Stimulated activated CD4-positive, alpha-beta T cell treated with anti-CD3 and anti-CD28 coated beads, Interleukin-12 subunit alpha, Interleukin-12 subunit beta, amount 100 ng/mL, for 48 hours (primary cell): ENCODE measurements around the gene RAPGEF3.

Source experiments
- DNase-seq, 3 donors: peaks; one replicate each; pipeline ENCODE4 v3.0.0-alpha.2; 2020; ENCODE audit warnings: low read depth in 2 of 3, low spot score in 1 of 3

RAPGEF3 gene

GRCh38 chr12:47762850-47763465, 4.3 kb upstream of the RAPGEF3 start:
- no peak for DNase-seq

DNA sequence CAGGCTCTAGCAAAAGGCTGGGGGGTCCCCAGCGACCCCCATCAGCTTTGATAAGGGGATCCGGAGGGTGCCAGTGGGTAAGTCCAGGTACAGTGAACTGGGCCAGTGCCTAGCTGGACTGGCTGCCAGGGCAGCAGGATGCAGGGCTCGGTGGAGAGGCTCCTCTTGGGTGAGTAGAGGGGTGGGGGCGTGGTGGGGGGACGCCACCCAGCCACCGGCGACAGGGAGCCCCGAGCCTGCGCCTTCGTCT, 171 bp downstream of the RAPGEF3 start:
- DNase-seq, result no peak

DNA sequence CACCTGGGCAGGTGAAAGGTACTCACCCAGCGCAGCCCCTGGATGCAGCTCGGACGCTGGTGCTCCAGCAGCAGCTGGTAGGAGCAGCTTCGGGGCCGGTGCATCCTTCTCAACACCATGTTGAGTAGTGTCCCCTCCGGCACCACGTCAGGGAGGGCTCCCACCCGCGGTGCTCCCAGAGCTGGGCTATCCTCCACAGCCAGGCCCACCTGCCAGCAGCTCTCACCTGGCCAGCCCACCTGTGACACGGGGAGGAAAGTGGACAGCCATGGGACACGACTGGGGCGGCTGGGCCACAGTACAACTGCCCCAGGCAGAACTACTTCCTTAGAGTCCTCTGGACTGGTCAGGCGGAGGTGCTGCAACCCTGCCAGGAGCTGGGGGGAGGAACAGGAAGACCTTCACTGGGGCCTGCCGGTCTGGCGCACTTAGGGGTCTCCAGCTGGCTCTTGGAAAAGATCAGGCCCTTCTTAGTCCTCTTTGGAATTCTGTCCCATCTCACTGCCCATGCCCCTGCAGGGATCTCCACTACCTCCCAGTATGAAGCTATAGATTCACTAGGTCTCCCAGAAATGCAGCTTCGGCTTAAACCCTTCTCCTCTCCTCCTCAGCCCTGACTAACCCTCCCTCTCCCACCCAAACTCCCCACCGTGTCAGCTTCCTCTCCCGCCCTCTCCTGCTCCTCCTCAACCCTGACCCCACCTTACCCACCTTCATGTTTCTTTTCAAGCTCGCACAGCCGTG, 668 bp downstream of the RAPGEF3 start:
- no peak for DNase-seq

DNA sequence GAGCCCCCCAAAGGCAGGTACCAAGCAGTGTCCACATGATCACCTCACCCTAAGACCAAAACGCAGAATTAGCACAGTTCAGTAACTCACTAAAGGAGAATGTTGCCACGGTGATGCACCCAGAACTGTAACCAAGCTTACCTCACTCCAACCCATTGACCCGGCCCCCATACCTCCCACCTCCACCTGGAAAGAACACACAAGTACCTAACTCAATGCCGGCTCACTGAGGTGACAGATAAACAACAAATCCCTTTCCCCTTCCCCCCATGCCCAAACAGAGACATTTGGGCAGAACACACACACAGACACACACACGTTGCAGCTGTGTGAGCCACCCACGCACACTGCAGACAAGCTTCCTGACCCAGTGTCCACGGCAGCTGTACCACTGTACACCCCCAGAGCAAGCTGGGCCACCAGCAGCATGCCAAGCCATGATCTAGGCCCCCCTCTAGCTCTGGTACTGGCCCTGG, 1.3 kb downstream of the RAPGEF3 start:
- no peak for DNase-seq

DNA sequence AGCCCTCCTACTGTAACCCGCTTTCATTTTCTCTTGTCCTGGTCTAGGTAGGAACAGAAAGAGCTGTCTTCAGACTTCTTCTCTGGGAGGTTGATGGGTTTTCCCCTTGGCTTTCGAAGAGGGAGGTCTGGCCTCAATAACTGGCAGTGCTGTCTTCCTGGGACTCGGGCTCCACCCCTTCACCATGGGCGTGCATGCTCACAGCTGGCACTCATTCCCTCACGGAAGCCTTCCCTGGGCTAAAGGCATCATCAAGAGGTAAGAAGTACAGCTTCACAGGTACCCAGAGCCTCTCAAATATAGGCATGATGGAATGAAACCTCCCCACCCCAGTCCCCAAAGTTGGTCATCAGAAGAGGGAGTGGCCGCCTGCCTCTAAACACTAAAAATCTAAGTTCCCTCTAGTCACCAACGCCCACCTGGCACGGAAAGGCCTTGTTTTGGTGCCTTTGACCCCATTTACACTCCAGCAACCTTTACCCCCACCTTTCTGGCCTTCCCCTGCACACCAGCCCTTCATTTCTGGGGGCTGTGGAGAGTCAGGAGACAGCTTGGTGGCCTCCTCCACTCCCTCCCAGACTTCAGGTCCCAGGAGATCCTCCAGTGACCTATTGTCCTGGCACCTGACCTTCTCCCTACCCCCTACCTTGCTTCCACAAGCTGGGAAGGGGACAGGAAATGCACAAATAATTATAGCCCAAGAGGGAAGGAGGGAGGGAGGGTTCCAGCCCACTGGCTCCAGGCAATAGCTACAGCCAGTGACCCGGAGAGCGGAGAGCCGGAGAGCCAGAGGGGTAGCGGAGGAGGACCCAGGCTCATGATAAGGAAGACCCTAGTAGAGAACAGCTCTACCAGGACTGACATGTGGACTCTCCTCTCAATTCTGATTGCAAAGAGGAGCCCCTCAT, 2.8 kb downstream of the RAPGEF3 start:
- peak in 1 of 3 donors; percentile 33 for DNase-seq

DNA sequence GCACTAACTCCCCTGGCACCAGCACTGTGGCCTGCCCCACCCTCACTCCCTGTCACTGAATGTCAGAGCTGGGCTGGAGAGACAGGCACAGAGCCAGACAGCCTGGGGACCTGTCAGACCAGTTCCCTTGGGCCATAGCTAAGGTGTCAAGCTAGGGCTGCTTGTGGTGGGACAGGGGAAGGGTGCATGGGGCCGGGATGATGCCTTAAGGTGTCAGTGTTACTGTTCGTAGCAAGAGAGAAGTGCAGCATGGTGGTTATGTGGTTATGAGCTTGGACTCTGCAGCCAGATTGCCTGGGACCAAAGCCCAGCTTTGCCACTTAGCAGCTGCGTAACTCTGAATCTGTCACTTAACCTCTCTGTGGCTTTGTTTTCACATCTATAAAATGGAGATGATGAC, 3.8 kb downstream of the RAPGEF3 start:
- no peak for DNase-seq

DNA sequence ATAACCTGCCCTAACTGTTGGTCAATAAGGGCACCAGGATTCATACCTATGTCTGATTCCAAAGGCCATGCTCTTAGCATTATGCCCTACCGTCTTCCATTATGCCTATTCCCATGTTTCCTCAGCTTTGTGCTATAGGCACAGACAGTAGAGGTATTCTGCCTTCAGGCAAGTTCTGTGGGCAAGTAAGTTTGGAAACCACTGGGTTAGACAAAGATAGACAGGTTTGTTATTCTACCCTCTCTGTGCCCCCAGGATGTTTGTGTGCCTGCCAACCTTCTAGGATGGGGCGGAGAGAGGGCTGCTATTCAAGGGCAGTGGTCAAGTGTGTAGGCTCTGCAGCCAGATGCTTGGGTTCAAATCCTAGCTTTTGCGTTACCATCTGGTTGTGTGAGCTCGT, 4.6 kb downstream of the RAPGEF3 start:
- no peak for DNase-seq

GRCh38 chr12:47753021-47754001, 5.4 kb downstream of the RAPGEF3 start:
- no peak for DNase-seq

GRCh38 chr12:47752552-47752951, 6.1 kb downstream of the RAPGEF3 start:
- DNase-seq, result no peak

DNA sequence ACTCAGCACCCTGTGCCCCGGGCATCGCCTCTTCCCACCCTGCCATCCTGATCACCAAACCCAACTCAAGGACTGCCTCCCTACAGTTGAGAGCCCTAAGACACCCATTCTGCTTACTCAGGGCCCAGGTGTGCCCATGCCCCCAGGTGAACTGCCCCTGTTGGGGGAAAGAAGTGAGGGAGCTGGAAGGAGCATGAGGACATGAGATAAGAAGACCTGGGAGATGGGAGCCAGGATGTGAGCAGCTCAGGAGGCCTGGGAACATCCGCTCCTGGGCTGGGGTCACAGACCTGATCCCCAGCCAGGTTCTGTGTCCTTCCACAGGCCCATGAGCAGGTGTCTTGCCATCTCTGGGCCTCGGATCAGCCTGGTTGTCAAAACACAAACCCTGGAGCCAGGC, 6.6 kb downstream of the RAPGEF3 start:
- no peak for DNase-seq

GRCh38 chr12:47751561-47751960, 7.1 kb downstream of the RAPGEF3 start:
- DNase-seq, result no peak

DNA sequence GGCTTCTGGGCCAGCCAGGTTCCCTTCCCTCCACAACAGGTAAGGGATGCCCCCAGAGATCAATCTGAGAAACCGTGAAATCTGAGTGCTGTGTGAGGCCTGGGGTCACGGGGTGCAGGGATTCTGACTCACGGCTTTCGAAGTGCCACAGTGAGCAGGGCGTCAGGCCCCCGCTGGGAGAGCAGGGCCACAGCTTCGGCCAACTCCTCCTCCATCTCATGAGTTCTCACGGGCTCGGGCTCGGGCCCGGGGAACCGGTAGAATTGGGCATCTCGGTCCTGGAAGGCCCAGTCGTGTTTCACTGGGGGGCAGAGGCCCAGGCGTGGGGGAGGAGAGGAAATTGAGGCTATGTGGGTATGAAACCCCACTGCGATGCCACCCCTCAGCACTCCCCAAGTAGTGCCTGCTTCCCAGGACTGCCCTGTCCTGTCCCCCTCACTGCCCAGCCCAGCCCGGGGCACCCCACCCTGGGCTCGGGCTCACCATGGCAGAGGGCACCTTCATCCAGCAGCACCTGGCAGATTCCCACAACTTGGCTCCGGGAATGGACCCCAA, 7.7 kb downstream of the RAPGEF3 start:
- DNase-seq, result no peak

- DNase-seq, result no peak
Observed at GRCh38 chr12:47750229-47750798, 8.4 kb downstream of the RAPGEF3 start.

DNA sequence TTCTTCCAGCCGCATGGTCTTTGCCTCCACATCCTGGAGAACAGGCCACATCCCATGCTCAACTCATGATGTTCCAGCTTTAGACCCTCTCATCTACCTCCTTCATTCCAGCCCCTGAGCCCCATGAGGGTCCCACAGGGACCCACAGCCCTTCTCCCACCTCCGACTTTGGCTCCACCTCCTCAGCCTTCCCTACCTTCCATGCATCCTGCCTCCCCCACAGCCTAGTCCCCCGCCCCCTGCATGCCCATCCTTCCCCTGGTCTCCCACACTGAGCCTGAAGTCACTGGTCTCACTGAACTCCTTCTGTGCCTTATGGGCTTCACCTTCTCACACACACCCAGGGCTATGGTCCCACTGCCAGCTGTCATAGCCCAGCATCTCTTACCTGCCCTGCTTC, 9.8 kb downstream of the RAPGEF3 start:
- no peak for DNase-seq

GRCh38 chr12:47748507-47748828, 10.2 kb downstream of the RAPGEF3 start:
- no peak for DNase-seq

GRCh38 chr12:47747596-47748506, 10.8 kb downstream of the RAPGEF3 start:
- no peak for DNase-seq

DNA sequence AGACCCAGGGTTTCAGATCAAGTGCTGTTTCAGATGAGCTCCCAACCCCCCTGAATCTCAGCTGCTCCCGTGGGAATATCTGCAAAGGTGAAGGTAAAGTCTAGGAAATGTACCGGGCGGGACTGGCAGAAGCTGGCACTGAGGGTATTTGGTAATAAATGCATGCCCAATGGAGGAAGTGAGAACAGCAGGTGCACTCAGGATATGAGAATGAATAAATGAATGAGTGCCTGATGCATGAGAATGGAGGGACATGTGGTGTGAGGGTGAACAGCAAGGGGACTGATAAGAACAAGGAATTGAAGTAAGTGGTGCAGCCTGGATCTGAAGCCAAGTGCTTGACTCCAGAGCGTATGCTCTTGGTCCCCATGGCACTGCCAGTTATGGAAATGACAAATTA, 11.6 kb downstream of the RAPGEF3 start:
- no peak for DNase-seq

GRCh38 chr12:47746523-47746922, 12.2 kb downstream of the RAPGEF3 start:
- no peak for DNase-seq

GRCh38 chr12:47746073-47746472, 12.6 kb downstream of the RAPGEF3 start:
- DNase-seq, result no peak
